PC-3 (cell line): ENCODE measurements around the gene MBTD1.

Source experiments
- EZH2 ChIP-seq: fragments of 300-600 bp; sonication (generic); IDR thresholded peaks from one replicate; pipeline ENCODE4 v1.6.1; 2017; ENCODE audit warnings: antibody characterized with exemption, mild to moderate bottlenecking, low read length; ENCODE audit not compliant: unreplicated experiment
- EZH2phosphoT487 ChIP-seq: fragments of 300-600 bp; sonication (generic); IDR thresholded peaks from 2 replicates; pipeline ENCODE4 v1.6.1; 2018; ENCODE audit warnings: mild to moderate bottlenecking, antibody characterized with exemption, low read length, borderline replicate concordance
- TF ChIP-seq, protein P1 (sequence below): fragments of 300-600 bp; sonication (generic); conservative IDR thresholded peaks from 2 replicates; pipeline ENCODE4 v1.5.1; 2017; ENCODE audit warnings: antibody characterized with exemption, low read depth, mild to moderate bottlenecking, low read length

DNA sequence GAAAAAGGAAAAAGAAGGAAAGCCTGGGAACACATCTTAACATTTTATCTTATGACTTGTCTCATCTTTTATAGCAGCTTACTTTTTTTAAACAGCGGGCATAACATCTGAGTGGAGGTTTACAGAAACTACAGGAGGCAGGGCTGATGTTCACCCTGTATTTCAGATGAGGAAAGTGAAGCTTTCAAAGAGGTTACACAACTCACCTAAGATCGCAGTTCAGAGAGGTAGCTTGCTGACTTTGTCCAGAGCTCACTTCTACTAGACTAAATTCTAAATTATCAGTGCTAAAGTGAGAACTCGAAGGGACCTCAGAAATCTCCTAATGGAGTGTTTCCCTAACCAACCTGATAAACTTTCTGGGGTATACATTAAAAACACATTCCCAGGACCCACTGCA is 3.7 kb downstream of the MBTD1 start:
- TF ChIP-seq EZH2 (no peak), EZH2phosphoT487 (no peak)
- TF ChIP-seq, protein P1, sequence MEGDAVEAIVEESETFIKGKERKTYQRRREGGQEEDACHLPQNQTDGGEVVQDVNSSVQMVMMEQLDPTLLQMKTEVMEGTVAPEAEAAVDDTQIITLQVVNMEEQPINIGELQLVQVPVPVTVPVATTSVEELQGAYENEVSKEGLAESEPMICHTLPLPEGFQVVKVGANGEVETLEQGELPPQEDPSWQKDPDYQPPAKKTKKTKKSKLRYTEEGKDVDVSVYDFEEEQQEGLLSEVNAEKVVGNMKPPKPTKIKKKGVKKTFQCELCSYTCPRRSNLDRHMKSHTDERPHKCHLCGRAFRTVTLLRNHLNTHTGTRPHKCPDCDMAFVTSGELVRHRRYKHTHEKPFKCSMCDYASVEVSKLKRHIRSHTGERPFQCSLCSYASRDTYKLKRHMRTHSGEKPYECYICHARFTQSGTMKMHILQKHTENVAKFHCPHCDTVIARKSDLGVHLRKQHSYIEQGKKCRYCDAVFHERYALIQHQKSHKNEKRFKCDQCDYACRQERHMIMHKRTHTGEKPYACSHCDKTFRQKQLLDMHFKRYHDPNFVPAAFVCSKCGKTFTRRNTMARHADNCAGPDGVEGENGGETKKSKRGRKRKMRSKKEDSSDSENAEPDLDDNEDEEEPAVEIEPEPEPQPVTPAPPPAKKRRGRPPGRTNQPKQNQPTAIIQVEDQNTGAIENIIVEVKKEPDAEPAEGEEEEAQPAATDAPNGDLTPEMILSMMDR: no peak
